RWPE2 (cell line): ENCODE results near the gene ALMS1.
"Not testable (repeated sequence)": the region's sequence is repeated elsewhere in the genome, so short reads cannot be mapped to it uniquely, and the experiment has no call there.

ENCODE experiments used
- ATAC-seq: fragments of 200-7000 bp; cut with Tn5 transposase; 3 replicates; pipeline ENCODE4 v1.9.1; 2021; ENCODE audit warnings: low read depth
- DNase-seq: peaks from one replicate; pipeline ENCODE4 v3.0.0-alpha.2; 2020; ENCODE audit warnings: low spot score
- H3K27ac ChIP-seq: fragments of 450-650 bp; 2 replicates; pipeline ENCODE4 v1.5.1; 2017; ENCODE audit warnings: mild to moderate bottlenecking; ENCODE audit not compliant: poor library complexity, severe bottlenecking
- H3K27me3 ChIP-seq: fragments of 250-450 bp; sonication (Bioruptor Pico); 2 replicates; pipeline ENCODE4 v1.5.1; 2021; ENCODE audit warnings: mild to moderate bottlenecking, moderate library complexity; ENCODE audit not compliant: insufficient read depth, poor library complexity, severe bottlenecking
- H3K36me3 ChIP-seq: fragments of 250-450 bp; sonication (Bioruptor Pico); 2 replicates; pipeline ENCODE4 v1.5.1; 2020; ENCODE audit warnings: low read depth, mild to moderate bottlenecking, moderate library complexity
- H3K4me1 ChIP-seq: fragments of 250-450 bp; sonication (Bioruptor Pico); 2 replicates; pipeline ENCODE4 v1.5.1; 2021; ENCODE audit warnings: mild to moderate bottlenecking, moderate library complexity; ENCODE audit not compliant: insufficient read depth, poor library complexity, severe bottlenecking
- H3K4me3 ChIP-seq: fragments of 250-450 bp; sonication (Bioruptor Pico); 2 replicates; pipeline ENCODE4 v1.5.1; 2021; ENCODE audit warnings: mild to moderate bottlenecking, moderate library complexity; ENCODE audit not compliant: severe bottlenecking
- H3K9me3 ChIP-seq: fragments of 250-450 bp; sonication (Bioruptor Pico); 2 replicates; pipeline ENCODE4 v1.5.1; 2021; ENCODE audit warnings: mild to moderate bottlenecking, moderate library complexity; ENCODE audit not compliant: severe bottlenecking
- TF ChIP-seq, protein P1 (sequence below): fragments of 450-650 bp; IDR thresholded peaks from one replicate; pipeline ENCODE4 v1.5.1; 2017; ENCODE audit warnings: mild to moderate bottlenecking, moderate library complexity; ENCODE audit not compliant: poor library complexity, severe bottlenecking

ALMS1 gene

DNA sequence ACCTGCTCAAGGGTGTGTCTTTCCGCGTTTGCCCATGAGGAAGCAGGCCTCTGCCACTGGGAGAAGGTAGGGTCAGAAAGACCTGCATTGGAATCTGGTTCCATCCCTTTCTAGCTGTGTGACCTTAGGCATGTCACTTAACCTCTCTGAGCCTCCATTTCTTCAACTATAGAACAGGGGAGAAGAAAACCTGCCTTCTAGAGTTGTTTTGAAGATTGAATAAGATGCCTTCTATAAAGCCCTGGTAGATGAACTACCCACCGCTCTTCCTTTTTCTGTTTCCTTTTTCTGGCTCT lies 256.1 kb downstream of the ALMS1 start:
- ATAC-seq (no peak), DNase-seq (no peak)
- no peaks in the 10 kb centered on the region for H3K36me3 ChIP-seq
- no peak overlapping the region for H3K4me3 ChIP-seq
- no peak overlapping the region for H3K27ac ChIP-seq
- TF ChIP-seq, protein P1, sequence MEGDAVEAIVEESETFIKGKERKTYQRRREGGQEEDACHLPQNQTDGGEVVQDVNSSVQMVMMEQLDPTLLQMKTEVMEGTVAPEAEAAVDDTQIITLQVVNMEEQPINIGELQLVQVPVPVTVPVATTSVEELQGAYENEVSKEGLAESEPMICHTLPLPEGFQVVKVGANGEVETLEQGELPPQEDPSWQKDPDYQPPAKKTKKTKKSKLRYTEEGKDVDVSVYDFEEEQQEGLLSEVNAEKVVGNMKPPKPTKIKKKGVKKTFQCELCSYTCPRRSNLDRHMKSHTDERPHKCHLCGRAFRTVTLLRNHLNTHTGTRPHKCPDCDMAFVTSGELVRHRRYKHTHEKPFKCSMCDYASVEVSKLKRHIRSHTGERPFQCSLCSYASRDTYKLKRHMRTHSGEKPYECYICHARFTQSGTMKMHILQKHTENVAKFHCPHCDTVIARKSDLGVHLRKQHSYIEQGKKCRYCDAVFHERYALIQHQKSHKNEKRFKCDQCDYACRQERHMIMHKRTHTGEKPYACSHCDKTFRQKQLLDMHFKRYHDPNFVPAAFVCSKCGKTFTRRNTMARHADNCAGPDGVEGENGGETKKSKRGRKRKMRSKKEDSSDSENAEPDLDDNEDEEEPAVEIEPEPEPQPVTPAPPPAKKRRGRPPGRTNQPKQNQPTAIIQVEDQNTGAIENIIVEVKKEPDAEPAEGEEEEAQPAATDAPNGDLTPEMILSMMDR = no peak
- H3K27me3 ChIP-seq = no peaks in the 10 kb centered on the region
- no peaks in the 10 kb centered on the region for H3K9me3 ChIP-seq
- H3K4me1 ChIP-seq = no peaks in the 10 kb centered on the region

DNA sequence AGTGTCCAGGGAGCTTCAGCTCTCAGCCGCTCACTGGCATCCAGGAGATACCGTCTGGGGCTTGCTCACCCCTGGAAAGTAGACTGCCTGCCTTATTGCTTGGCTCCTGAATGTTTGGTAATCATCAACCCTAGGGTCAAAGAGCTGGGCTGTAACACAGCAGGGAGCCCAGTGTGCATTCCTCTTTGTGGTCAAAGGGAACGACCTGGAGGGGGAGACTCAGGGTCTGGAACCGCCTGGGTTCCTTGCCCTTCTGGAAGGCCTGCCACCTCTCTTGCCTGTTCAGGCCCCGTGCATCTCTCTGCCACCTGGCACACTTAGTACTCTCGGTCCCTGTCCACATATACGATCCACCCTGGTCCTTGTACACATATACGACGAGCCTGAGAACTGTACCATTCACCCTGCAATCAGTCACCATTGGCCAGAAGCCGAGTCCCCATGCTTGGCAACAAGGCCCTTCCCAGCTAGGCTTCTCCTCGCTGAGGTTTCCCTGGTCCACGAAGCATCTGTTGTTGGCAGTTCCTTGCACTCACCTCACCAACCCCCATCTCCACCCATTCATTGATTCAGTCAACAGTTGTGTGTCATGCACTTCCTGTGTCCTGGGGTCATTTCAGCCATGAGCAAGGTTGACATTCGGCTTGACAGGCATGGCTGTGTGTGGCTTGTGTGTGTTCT lies 256.8 kb downstream of the ALMS1 start, which contains the start of gene NAT8:
TSS of gene NAT8 (minus strand) at position 85 of the 681 bp plus-strand sequence. CDS start 794 bp downstream, outside the sequence.
- Histone ChIP-seq H3K27ac (no peak within 1 kb of the TSS), H3K4me3 (no peak within 1 kb of the TSS), H3K9me3 (no peaks in the 10 kb centered on the region), H3K4me1 (no peaks in the 10 kb centered on the region), H3K27me3 (no peaks in the 10 kb centered on the region), H3K36me3 (no peaks in the 10 kb centered on the region)
- ATAC-seq = no peak
- TF ChIP-seq, protein P1 = no peak
- no peak for DNase-seq

DNA sequence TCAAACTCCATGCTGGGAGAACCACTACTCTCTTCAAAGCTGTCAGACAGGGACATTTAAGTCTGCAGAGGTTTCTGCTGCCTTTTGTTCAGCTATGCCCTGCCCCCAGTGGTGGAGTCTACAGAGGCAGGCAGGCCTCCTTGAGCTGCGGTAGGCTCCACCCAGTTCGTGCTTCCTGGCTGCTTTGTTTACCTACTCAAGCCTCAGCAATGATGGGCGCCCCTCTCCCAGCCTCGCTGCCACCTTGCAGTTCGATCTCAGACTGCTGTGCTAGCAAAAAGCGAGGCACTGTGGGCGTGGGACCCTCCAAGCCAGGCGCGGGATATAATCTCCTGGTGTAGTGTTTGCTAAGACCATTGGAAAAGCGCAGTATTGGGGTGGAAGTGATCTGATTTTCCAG lies 262.1 kb downstream of the ALMS1 start:
- not testable (repeated sequence) for DNase-seq, H3K36me3 ChIP-seq

DNA sequence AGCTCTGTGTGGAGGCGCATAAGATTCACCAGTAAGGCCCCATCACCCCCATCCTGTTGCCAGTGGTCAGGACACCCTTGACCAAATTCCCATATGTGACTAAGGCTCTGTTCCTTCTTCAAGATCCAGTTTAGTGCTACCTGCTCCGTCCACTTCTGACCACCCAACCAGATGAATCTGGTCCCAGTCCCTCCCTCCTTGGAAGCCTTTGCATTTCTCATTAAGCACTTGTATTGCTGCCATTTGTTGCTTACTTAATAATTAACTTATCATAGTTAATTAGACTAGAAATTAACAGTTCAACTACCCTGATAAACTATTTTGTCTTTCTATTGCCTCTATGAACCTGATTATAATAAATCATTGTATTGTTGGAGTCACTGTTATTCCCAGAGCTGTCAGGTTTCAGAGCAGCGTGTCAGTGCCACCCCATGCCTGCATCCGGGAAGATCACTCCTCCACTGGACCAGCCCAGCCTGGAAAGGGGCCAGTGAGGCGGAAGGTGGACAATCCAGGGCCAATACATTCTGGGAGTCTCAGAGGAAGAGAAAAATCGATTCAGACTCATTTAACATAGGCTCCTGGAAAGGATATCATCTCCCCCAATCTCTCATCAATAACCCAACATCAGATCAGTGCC lies 266.1 kb downstream of the ALMS1 start:
- H3K27me3 ChIP-seq = peaks cover 13% of the 10 kb centered on the region
- ATAC-seq = no peak
- H3K4me3 ChIP-seq = no peak overlapping the region
- no peaks in the 10 kb centered on the region for H3K4me1 ChIP-seq
- H3K27ac ChIP-seq = no peak overlapping the region
- DNase-seq = no peak
- TF ChIP-seq, protein P1 = no peak
- H3K36me3 ChIP-seq = no peaks in the 10 kb centered on the region
- no peaks in the 10 kb centered on the region for H3K9me3 ChIP-seq

More for the DNA sequence above, 262.1 kb downstream of the ALMS1 start:
- not testable (repeated sequence) for ATAC-seq, H3K4me3 ChIP-seq, H3K27me3 ChIP-seq, H3K27ac ChIP-seq, H3K4me1 ChIP-seq, H3K9me3 ChIP-seq

DNA sequence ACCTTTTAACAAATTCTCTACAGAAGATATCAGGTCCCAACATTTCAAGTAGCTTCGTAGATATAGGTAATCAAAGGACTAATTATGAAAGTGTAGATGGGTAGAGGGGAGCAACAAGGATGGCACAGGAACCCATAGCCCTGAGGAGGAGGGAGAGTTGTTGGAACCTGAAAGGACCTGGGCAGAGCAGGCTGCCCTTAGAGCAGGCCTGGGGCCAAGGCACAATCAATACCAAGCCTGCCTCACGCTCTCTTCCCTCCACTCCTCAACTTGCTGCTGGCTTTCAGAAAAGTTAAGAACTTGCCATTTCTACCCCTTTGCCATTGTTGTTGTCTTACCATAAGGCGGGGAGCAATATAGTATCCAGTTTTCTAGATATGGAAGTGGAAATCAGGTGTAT lies 266.7 kb downstream of the ALMS1 start:
- Histone ChIP-seq H3K4me3 (no peak overlapping the region), H3K4me1 (no peaks in the 10 kb centered on the region), H3K27ac (no peak overlapping the region), H3K36me3 (no peaks in the 10 kb centered on the region), H3K9me3 (no peaks in the 10 kb centered on the region), H3K27me3 (peaks cover 13% of the 10 kb centered on the region)
- DNase-seq (no peak), ATAC-seq (no peak)
- TF ChIP-seq, protein P1 = no peak
